ENCODE measurements around the gene HAVCR2.

DNA sequence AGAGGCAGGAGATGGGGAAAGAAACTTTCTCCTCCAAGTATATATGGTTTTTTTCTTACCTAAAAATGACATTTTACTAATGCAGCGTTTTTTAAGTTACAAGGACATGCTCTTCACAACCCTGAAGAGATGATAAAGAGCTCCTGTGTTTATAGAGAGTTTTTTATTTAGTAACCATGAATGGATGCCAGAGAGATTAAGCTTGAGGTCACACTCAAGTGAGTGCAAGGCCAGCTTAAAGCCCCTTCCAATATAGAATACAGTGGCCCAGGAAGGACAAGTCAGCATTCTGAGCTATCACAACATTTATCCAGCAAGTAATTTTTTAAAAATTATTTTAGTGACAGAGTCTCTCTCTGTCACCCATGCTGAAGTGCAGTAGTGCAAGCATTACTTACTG, 6.7 kb upstream of the HAVCR2 start:
- no peak for TF ChIP-seq POLR2AphosphoS5 (IDR thresholded peaks at IDR 0.05)
- no peak for TF ChIP-seq CTCF (IDR thresholded peaks at IDR 0.05)
- TF ChIP-seq POLR2A (IDR thresholded peaks at IDR 0.05): no peak
